Liver (tissue), 9 donors: ENCODE data around the gene EMID1. TPM values are rescaled to one million over a fixed set of nuclear protein-coding genes. Genes with fewer than 3 reads are reported as not detected.

Experiments used
- DNase-seq: peaks from one replicate; pipeline ENCODE4 v3.0.0-alpha.2; 2017; ENCODE audit warnings: low spot score
- H3K27ac ChIP-seq, 2 donors: one replicate each; pipeline ENCODE4 v1.7.0; 2013; ENCODE audit warnings: inconsistent platforms in 2 of 2, low read length in 2 of 2, control low read depth in 1 of 2, low read depth in 1 of 2, mild to moderate bottlenecking in 1 of 2
- H3K27me3 ChIP-seq, 4 donors: one replicate each; pipeline versions ENCODE4 v1.6.1 to v1.7.0; 2013; ENCODE audit warnings: low read length in 3 of 4, inconsistent platforms in 1 of 4, mild to moderate bottlenecking in 1 of 4, moderate library complexity in 1 of 4; ENCODE audit not compliant: control insufficient read depth in 4 of 4, insufficient read depth in 4 of 4
- H3K36me3 ChIP-seq, 4 donors: one replicate each; pipeline versions ENCODE4 v1.6.1 to v1.7.0; 2013; ENCODE audit warnings: low read length in 3 of 4, mild to moderate bottlenecking in 3 of 4, low read depth in 1 of 4, moderate library complexity in 1 of 4; ENCODE audit not compliant: control insufficient read depth in 4 of 4, insufficient read depth in 3 of 4
- H3K4me1 ChIP-seq, 4 donors: one replicate each; pipeline versions ENCODE4 v1.6.1 to v1.7.0; 2013; ENCODE audit warnings: low read length in 3 of 4, mild to moderate bottlenecking in 3 of 4, moderate library complexity in 1 of 4; ENCODE audit not compliant: control insufficient read depth in 4 of 4, insufficient read depth in 4 of 4
- H3K4me3 ChIP-seq, 3 donors: one replicate each; pipeline versions ENCODE4 v1.6.1 to v1.7.0; 2013; ENCODE audit warnings: low read length in 3 of 3, control low read depth in 1 of 3, low read depth in 1 of 3, mild to moderate bottlenecking in 1 of 3
- H3K9ac ChIP-seq, 2 donors: one replicate each; pipeline ENCODE4 v1.7.0; 2013; ENCODE audit warnings: low read length in 2 of 2, mild to moderate bottlenecking in 2 of 2, moderate library complexity in 2 of 2, control low read depth in 1 of 2, low read depth in 1 of 2
- H3K9me3 ChIP-seq, 4 donors: one replicate each; pipeline versions ENCODE4 v1.6.1 to v1.7.0; 2013; ENCODE audit warnings: low read length in 3 of 4; ENCODE audit not compliant: control insufficient read depth in 4 of 4
- EGR1 ChIP-seq, 2 donors: IDR thresholded peaks; 2 replicates each; pipeline ENCODE4 v1.6.1; 2016 to 2018; ENCODE audit warnings: antibody characterized with exemption in 2 of 2, low read depth in 2 of 2
- FOXA1 ChIP-seq: IDR thresholded peaks from 2 replicates; pipeline ENCODE4 v1.6.1; 2016; ENCODE audit warnings: antibody characterized with exemption
- FOXA2 ChIP-seq: IDR thresholded peaks from 2 replicates; pipeline ENCODE4 v1.6.1; 2016; ENCODE audit warnings: antibody characterized with exemption
- GABPA ChIP-seq, 2 donors: IDR thresholded peaks in 1 of 2; conservative IDR thresholded peaks in 1 of 2; 2 replicates each; pipeline ENCODE4 v1.6.1; 2016; ENCODE audit warnings: antibody characterized with exemption in 2 of 2, mild to moderate bottlenecking in 1 of 2, moderate library complexity in 1 of 2
- HNF4A ChIP-seq, 2 donors: conservative IDR thresholded peaks; 2 replicates each; pipeline ENCODE4 v1.6.1; 2016; ENCODE audit warnings: antibody characterized with exemption in 2 of 2, mild to moderate bottlenecking in 2 of 2
- HNF4G ChIP-seq: IDR thresholded peaks from 2 replicates; pipeline ENCODE4 v1.6.1; 2016; ENCODE audit warnings: antibody characterized with exemption
- JUND ChIP-seq, 2 donors: IDR thresholded peaks; 2 replicates each; pipeline ENCODE4 v1.6.1; 2016; ENCODE audit warnings: antibody characterized with exemption in 2 of 2
- NR2F2 ChIP-seq: IDR thresholded peaks from 2 replicates; pipeline ENCODE4 v1.6.1; 2016; ENCODE audit warnings: antibody characterized with exemption
- RAD21 ChIP-seq, 2 donors: IDR thresholded peaks; 2 replicates each; pipeline ENCODE4 v1.6.1; 2016; ENCODE audit warnings: antibody characterized with exemption in 2 of 2, mild to moderate bottlenecking in 2 of 2
- RXRA ChIP-seq, 2 donors: IDR thresholded peaks; 2 replicates each; pipeline ENCODE4 v1.6.1; 2017 to 2018; ENCODE audit warnings: antibody characterized with exemption in 2 of 2, mild to moderate bottlenecking in 1 of 2
- SP1 ChIP-seq: IDR thresholded peaks from 2 replicates; pipeline ENCODE4 v1.6.1; 2018; ENCODE audit warnings: antibody characterized with exemption, mild to moderate bottlenecking
- TAF1 ChIP-seq: conservative IDR thresholded peaks from 2 replicates; pipeline ENCODE4 v1.6.1; 2016; ENCODE audit warnings: antibody characterized with exemption, mild to moderate bottlenecking
- YY1 ChIP-seq: IDR thresholded peaks from 2 replicates; pipeline ENCODE4 v1.6.1; 2016; ENCODE audit warnings: antibody characterized with exemption, mild to moderate bottlenecking
- WGBS: extraction: QIAGEN DNeasy Blood & Tissue Kit; methylation state at CpG from one replicate; pipeline ENCODE4 v1.1.7; 2013; 5-methylcytosine and 5-hydroxymethylcytosine counted together
- polyA plus RNA-seq, 2 donors: library from polyadenylated mRNA; stranded (reverse) in 1 of 2; unstranded in 1 of 2; fragments of 200-250 nt in 1 of 2; fragments of >200 nt in 1 of 2; fragmentation: Nextera tagmentation in 1 of 2; extraction: Ambion mirVana in 1 of 2; gene quantifications; one replicate each; pipeline versions ENCODE4 v1.2.1 to v1.2.3, GENCODE V29; 2013 to 2015
- total RNA-seq, 2 donors: library from RNA; depleted of rRNA; stranded (reverse); fragments of >200 nt; gene quantifications; one replicate each; pipeline ENCODE4 v1.2.3, GENCODE V29; 2014
- TF ChIP-seq, protein P1 (sequence below): IDR thresholded peaks from 2 replicates; pipeline ENCODE4 v1.6.1; 2016; ENCODE audit warnings: antibody characterized with exemption, mild to moderate bottlenecking
- TF ChIP-seq, protein P2 (sequence below): IDR thresholded peaks from 2 replicates; pipeline ENCODE4 v1.6.1; 2016; ENCODE audit warnings: antibody characterized with exemption
- TF ChIP-seq, protein P3 (sequence below): fragments of 150-350 bp; IDR thresholded peaks from 2 replicates; pipeline ENCODE4 v1.5.1; 2017; ENCODE audit warnings: improper control_type of control experiment, low read depth, low read length; ENCODE audit not compliant: missing input control
- TF ChIP-seq, protein P4 (sequence below): IDR thresholded peaks from 2 replicates; pipeline ENCODE4 v1.6.1; 2016; ENCODE audit warnings: antibody characterized with exemption
- TF ChIP-seq, protein P5 (sequence below): IDR thresholded peaks from 2 replicates; pipeline ENCODE4 v1.6.1; 2016; ENCODE audit warnings: antibody characterized with exemption
- donor health status: healthy.
- donor health status: healthy.
- donor health status: healthy.
- donor health status: healthy.
- donor health status: healthy.

The EMID1 gene
- total and polyA plus RNA-seq, 4 donors: 0.89 to 8.9 (median 2.1) TPM

DNA sequence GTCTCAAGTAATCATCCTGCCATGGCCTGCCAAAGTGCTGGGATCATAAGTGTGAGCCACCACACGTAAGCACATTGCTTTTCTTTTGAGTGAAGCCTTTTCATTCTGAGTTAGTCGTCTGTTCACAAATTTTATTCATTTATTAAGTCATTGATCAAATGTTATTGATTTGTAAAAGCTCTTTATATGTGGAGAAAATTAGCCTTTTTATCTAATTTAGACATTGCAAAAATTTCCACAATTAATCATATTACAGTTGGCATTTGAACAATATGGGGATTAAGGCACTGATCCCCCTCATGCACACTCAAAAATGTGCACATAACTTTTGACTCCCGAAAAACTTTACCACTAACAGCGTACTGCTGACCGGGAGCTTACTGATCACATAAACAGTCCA is 7.5 kb upstream of the EMID1 start:
- Histone ChIP-seq H3K9ac (no peak overlapping the region), H3K4me1 (no peaks in the 10 kb centered on the region), H3K36me3 (no peaks in the 10 kb centered on the region), H3K9me3 (no peaks in the 10 kb centered on the region), H3K27me3 (no peaks in the 10 kb centered on the region), H3K27ac (no peak overlapping the region), H3K4me3 (no peak overlapping the region)
- 94% methylated on average over 5 of the region's 5 CpGs for WGBS
- TF ChIP-seq, protein P1, sequence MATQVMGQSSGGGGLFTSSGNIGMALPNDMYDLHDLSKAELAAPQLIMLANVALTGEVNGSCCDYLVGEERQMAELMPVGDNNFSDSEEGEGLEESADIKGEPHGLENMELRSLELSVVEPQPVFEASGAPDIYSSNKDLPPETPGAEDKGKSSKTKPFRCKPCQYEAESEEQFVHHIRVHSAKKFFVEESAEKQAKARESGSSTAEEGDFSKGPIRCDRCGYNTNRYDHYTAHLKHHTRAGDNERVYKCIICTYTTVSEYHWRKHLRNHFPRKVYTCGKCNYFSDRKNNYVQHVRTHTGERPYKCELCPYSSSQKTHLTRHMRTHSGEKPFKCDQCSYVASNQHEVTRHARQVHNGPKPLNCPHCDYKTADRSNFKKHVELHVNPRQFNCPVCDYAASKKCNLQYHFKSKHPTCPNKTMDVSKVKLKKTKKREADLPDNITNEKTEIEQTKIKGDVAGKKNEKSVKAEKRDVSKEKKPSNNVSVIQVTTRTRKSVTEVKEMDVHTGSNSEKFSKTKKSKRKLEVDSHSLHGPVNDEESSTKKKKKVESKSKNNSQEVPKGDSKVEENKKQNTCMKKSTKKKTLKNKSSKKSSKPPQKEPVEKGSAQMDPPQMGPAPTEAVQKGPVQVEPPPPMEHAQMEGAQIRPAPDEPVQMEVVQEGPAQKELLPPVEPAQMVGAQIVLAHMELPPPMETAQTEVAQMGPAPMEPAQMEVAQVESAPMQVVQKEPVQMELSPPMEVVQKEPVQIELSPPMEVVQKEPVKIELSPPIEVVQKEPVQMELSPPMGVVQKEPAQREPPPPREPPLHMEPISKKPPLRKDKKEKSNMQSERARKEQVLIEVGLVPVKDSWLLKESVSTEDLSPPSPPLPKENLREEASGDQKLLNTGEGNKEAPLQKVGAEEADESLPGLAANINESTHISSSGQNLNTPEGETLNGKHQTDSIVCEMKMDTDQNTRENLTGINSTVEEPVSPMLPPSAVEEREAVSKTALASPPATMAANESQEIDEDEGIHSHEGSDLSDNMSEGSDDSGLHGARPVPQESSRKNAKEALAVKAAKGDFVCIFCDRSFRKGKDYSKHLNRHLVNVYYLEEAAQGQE: no peak
- TF ChIP-seq TAF1 (no peak), FOXA1 (no peak), EGR1 (IDR thresholded peaks at IDR 0.05; ENCODE audit: low read depth in 2 of 2) (no peak), SP1 (no peak), RXRA (IDR thresholded peaks at IDR 0.05) (no peak), NR2F2 (no peak), HNF4A (conservative IDR thresholded peaks at IDR 0.05) (no peak), YY1 (no peak), RAD21 (IDR thresholded peaks at IDR 0.05) (no peak), HNF4G (no peak), GABPA (IDR thresholded peaks at IDR 0.05 in 1 of 2, conservative IDR thresholded peaks at IDR 0.05 in 1 of 2) (no peak), JUND (IDR thresholded peaks at IDR 0.05) (no peak), FOXA2 (no peak)
- TF ChIP-seq, protein P2, sequence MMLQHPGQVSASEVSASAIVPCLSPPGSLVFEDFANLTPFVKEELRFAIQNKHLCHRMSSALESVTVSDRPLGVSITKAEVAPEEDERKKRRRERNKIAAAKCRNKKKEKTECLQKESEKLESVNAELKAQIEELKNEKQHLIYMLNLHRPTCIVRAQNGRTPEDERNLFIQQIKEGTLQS: no peak
- TF ChIP-seq, protein P3, sequence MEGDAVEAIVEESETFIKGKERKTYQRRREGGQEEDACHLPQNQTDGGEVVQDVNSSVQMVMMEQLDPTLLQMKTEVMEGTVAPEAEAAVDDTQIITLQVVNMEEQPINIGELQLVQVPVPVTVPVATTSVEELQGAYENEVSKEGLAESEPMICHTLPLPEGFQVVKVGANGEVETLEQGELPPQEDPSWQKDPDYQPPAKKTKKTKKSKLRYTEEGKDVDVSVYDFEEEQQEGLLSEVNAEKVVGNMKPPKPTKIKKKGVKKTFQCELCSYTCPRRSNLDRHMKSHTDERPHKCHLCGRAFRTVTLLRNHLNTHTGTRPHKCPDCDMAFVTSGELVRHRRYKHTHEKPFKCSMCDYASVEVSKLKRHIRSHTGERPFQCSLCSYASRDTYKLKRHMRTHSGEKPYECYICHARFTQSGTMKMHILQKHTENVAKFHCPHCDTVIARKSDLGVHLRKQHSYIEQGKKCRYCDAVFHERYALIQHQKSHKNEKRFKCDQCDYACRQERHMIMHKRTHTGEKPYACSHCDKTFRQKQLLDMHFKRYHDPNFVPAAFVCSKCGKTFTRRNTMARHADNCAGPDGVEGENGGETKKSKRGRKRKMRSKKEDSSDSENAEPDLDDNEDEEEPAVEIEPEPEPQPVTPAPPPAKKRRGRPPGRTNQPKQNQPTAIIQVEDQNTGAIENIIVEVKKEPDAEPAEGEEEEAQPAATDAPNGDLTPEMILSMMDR: no peak
- TF ChIP-seq, protein P4, sequence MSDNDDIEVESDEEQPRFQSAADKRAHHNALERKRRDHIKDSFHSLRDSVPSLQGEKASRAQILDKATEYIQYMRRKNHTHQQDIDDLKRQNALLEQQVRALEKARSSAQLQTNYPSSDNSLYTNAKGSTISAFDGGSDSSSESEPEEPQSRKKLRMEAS: no peak
- TF ChIP-seq, protein P5, sequence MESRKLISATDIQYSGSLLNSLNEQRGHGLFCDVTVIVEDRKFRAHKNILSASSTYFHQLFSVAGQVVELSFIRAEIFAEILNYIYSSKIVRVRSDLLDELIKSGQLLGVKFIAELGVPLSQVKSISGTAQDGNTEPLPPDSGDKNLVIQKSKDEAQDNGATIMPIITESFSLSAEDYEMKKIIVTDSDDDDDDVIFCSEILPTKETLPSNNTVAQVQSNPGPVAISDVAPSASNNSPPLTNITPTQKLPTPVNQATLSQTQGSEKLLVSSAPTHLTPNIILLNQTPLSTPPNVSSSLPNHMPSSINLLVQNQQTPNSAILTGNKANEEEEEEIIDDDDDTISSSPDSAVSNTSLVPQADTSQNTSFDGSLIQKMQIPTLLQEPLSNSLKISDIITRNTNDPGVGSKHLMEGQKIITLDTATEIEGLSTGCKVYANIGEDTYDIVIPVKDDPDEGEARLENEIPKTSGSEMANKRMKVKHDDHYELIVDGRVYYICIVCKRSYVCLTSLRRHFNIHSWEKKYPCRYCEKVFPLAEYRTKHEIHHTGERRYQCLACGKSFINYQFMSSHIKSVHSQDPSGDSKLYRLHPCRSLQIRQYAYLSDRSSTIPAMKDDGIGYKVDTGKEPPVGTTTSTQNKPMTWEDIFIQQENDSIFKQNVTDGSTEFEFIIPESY: no peak
- DNase-seq: no peak
